ENCODE measurements around the gene CDC20. TPM values are rescaled to one million over a fixed set of nuclear protein-coding genes. Genes with fewer than 3 reads are reported as not detected.
A peak's percentile ranks its signal among the peaks of the same experiment; 100 is the strongest.

CDC20 gene
- total and polyA plus RNA-seq, 2 donors (not counting 1 experiment from before 2014, with no cell fraction given), result 1.1 to 1.5 TPM

- peaks cover 5% of the 10 kb centered on the region for H3K79me2 ChIP-seq (ENCODE audit: control insufficient read depth, insufficient read depth, low read length)
- no peaks in the 10 kb centered on the region for H3K9me3 ChIP-seq (ENCODE audit: control extremely low read depth in 1 of 3, control insufficient read depth in 2 of 3, insufficient read depth in 1 of 3, low read length in 2 of 3)
- Mint-ChIP-seq H3K4me1 (peaks cover 18% of the 10 kb centered on the region), H3K27me3 (no peaks in the 10 kb centered on the region), H3K27ac (peak overlapping the region; percentile 81), H3K9me3 (ENCODE audit: insufficient read depth) (no peaks in the 10 kb centered on the region), H3K4me3 (peak overlapping the region; percentile 89)
- H3K9ac ChIP-seq (ENCODE audit: low read length), result peak overlapping the region; percentile 76
- peaks cover 0 to 13% of the 10 kb centered on the region in 2 experiments for H3K36me3 ChIP-seq (replicated peaks in 1 of 2; ENCODE audit: control extremely low read depth in 1 of 2, control insufficient read depth in 1 of 2, extremely low read depth in 1 of 2, insufficient read depth in 2 of 2, low read length in 1 of 2)
- ATAC-seq (ENCODE audit: low read depth) (no peak), DNase-seq (no peak)
- H3K27ac ChIP-seq (ENCODE audit: low read length in 2 of 2), result peak overlapping the region; percentile 48 to 79
- no peak for TF ChIP-seq EZH2 (IDR thresholded peaks at IDR 0.05; ENCODE audit: borderline replicate concordance, insufficient read depth, low read depth, low read length, poor library complexity, severe bottlenecking)
- TF ChIP-seq CTCF (IDR thresholded peaks at IDR 0.05), result peak; percentile 24
- H3K4me1 ChIP-seq (ENCODE audit: control insufficient read depth in 2 of 2, insufficient read depth in 2 of 2, low read length in 2 of 2), result peaks cover 9 to 15% of the 10 kb centered on the region in 2 donors
- CTCF ChIA-PET, result interaction anchor here (0.7 to 2.5 kb wide), 9 partner anchors 8 to 131 kb away, joined by 3 to 12 read pairs (median 4); partner anchors contain the start of gene ELOVL1
- peak overlapping the region; percentile 94 for H2AFZ ChIP-seq (ENCODE audit: insufficient read depth, low read depth, low read length, poor library complexity, severe bottlenecking)
- no peaks in the 10 kb centered on the region for H4K20me1 ChIP-seq (ENCODE audit: control insufficient read depth, insufficient read depth, low read length, poor library complexity, severe bottlenecking)
- 1% methylated on average over 30 of the region's 33 CpGs for WGBS (ENCODE audit: insufficient coverage)
- peak overlapping the region; percentile 69 to 81 (median 73) for H3K4me3 ChIP-seq (ENCODE audit: control extremely low read depth in 1 of 5, extremely low read depth in 1 of 5, insufficient read depth in 1 of 5, low read depth in 2 of 5, low read length in 4 of 5)
- intact Hi-C loops (cut with micrococcal nuclease), result loop anchor here (1.0 to 5.0 kb wide), 7 partner anchors 9 to 701 kb away; partner anchors contain the start of genes ELOVL1, IPO13, MED8 and PPIH
- POLR2A ChIA-PET, result interaction anchor here (0.6 to 3.5 kb wide), 7 partner anchors 9 to 186 kb away, joined by 3 to 34 read pairs (median 6); partner anchors contain the start of genes CFAP57, EBNA1BP2, ELOVL1 and MED8
- H3K4me2 ChIP-seq (replicated peaks; ENCODE audit: low read depth, low read length, poor library complexity, severe bottlenecking), result peak overlapping the region; percentile 85
- no peaks in the 10 kb centered on the region for H3K27me3 ChIP-seq (replicated peaks in 1 of 4; ENCODE audit: control extremely low read depth in 1 of 4, control insufficient read depth in 3 of 4, insufficient read depth in 4 of 4, low read length in 3 of 4)
Observed at GRCh38 chr1:43358121-43358745, 548 bp upstream of the CDC20 start.

- intact Hi-C loops (cut with micrococcal nuclease), result loop anchor here (2.0 to 10.0 kb wide), 4 partner anchors 95 to 702 kb away; partner anchors contain the start of genes PPIH, SLC2A1 and ZNF691
- 62% methylated on average over 8 of the region's 11 CpGs for WGBS (ENCODE audit: insufficient coverage)
- DNase-seq (no peak), ATAC-seq (ENCODE audit: low read depth) (no peak)
- Histone ChIP-seq H3K4me1 (ENCODE audit: control insufficient read depth in 2 of 2, insufficient read depth in 2 of 2, low read length in 2 of 2) (peaks cover 9 to 15% of the 10 kb centered on the region in 2 donors), H3K36me3 (replicated peaks in 1 of 2; ENCODE audit: control extremely low read depth in 1 of 2, control insufficient read depth in 1 of 2, extremely low read depth in 1 of 2, insufficient read depth in 2 of 2, low read length in 1 of 2) (peaks cover 0 to 27% of the 10 kb centered on the region in 2 experiments), H4K20me1 (ENCODE audit: control insufficient read depth, insufficient read depth, low read length, poor library complexity, severe bottlenecking) (peaks cover 3% of the 10 kb centered on the region), H3K9me3 (ENCODE audit: control extremely low read depth in 1 of 3, control insufficient read depth in 2 of 3, insufficient read depth in 1 of 3, low read length in 2 of 3) (no peaks in the 10 kb centered on the region), H3K79me2 (ENCODE audit: control insufficient read depth, insufficient read depth, low read length) (peaks cover 7% of the 10 kb centered on the region), H3K27ac (ENCODE audit: low read length in 2 of 2) (no peak overlapping the region), H3K27me3 (replicated peaks in 1 of 4; ENCODE audit: control extremely low read depth in 1 of 4, control insufficient read depth in 3 of 4, insufficient read depth in 4 of 4, low read length in 3 of 4) (no peaks in the 10 kb centered on the region), H3K4me3 (ENCODE audit: control extremely low read depth in 1 of 5, extremely low read depth in 1 of 5, insufficient read depth in 1 of 5, low read depth in 2 of 5, low read length in 4 of 5) (no peak overlapping the region), H3K4me2 (replicated peaks; ENCODE audit: low read depth, low read length, poor library complexity, severe bottlenecking) (no peak overlapping the region), H3K9ac (ENCODE audit: low read length) (no peak overlapping the region), H2AFZ (ENCODE audit: insufficient read depth, low read depth, low read length, poor library complexity, severe bottlenecking) (no peak overlapping the region)
- ChIA-PET POLR2A (interaction anchor here (3.5 kb wide), 1 partner anchor 8 kb away, joined by 34 read pairs; the partner anchor contains the start of gene ELOVL1), CTCF (interaction anchor here (0.7 to 1.0 kb wide), 2 partner anchors 55 to 133 kb away, joined by 3 read pairs; no protein-coding TSS in a partner anchor)
- Mint-ChIP-seq H3K27me3 (no peaks in the 10 kb centered on the region), H3K27ac (peak overlapping the region; percentile 22), H3K9me3 (ENCODE audit: insufficient read depth) (no peaks in the 10 kb centered on the region), H3K4me3 (peak overlapping the region; percentile 89), H3K4me1 (peaks cover 18% of the 10 kb centered on the region)
- TF ChIP-seq EZH2 (IDR thresholded peaks at IDR 0.05; ENCODE audit: borderline replicate concordance, insufficient read depth, low read depth, low read length, poor library complexity, severe bottlenecking), result no peak
- no peak for TF ChIP-seq CTCF (IDR thresholded peaks at IDR 0.05)
Observed at GRCh38 chr1:43359696-43360095, 915 bp downstream of the CDC20 start.
